NCI-H226 (cell line): ENCODE results near the gene SST.
"Not testable (repeated sequence)": the region's sequence is repeated elsewhere in the genome, so short reads cannot be mapped to it uniquely, and the experiment has no call there.

Experiments
- DNase-seq: peaks from one replicate; pipeline ENCODE4 v3.0.0-alpha.2; 2015

SST gene

DNA sequence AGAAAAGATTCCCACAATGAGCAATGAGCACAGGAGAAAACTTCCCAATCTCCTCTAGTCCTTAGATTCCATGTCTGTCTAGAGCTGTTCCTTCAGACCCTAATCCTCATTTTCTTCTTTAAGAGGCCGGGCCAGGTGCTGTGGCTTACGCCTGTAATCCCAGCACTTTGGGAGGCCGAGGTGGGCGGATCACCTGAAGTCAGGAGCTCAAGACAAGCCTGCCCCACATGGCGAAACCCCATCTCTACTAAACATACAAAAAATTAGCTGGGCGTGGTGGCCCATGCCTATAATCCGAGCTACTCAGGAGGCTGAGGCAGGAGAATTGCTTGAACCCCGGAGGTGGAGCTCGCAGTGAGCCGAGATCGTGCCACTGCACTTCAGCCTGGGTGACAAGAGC lies 11.6 kb upstream of the SST start:
- DNase-seq = not testable (repeated sequence)

DNA sequence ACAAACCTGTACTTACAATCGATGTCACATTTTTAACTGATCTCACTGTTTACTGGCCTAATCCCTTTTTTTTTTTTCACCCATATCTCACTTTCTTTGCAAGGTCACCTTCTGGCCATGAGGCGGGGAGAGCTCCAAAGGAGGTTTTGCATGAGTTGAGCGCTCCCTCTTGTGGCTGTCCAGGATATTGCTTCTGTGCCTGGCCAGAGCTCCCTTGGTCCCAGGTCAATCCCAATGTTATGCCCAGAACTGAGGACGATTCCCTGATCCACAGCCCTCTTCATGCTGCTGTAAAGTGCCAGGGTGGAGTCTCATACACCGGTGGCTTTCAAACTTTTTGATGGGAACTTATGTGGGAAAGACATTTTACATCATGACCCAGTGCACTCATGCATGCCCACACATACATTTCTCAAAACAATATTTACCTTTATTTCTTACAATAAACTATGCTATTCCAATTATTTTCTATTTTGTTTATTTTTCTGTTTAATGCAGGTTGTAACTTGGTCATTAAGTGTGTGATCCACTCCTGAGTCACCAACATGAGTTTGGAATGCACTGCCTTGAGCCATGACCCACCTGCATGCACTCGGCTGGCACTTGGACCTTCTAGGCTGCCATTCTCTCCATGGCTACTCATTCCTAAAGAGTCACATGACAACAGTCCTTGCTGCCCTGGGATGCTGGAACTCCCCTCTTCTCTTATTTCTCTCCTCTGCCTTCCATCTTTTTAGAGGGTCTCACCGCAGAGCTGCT lies 9.6 kb upstream of the SST start:
- peak; percentile 54 for DNase-seq

DNA sequence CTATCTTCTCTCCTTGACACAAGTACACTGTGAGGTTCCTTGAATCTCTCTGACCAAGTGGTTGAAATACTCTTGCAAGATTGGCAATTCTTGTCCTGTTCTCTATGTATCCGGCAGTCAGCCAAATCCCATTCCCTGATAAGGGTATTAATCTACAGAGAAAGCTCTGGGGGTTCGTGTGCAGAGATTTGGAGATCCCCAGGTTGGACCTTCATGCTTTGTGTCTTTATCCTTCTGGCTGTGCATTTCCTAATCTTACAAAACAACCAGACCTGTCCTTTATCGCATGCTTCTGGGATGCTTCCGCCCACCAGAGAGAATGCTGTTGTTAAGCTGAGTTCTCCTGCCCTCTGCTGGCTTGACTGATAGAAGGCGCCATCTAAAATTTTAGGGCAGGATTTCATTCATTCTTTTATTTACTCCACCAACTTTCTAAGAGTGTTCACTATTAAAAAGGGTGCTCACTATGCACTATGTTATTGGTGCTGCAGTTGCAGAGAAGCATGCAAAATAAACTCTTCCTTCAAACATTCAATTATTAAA lies 8.6 kb upstream of the SST start:
- DNase-seq = peak; percentile 54

DNA sequence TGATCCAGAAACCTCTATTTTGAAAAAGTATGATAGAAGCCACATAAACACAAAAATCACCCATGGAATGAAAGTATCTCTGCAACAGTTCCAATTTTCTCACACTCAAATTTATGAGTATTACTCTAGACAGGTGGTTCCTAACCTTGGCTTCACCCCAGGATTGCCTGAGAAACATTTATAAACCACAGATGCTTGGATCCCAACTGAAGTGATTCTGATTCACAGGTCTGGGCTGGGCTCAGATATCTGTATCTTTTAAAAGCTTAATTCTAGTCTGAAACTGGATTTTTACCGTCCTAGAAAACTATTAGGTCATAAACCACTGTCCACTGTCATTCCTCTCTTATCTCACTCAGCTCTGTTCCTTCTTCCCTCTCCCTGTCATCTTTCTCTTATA lies 7.4 kb upstream of the SST start:
- DNase-seq = peak; percentile 60

DNA sequence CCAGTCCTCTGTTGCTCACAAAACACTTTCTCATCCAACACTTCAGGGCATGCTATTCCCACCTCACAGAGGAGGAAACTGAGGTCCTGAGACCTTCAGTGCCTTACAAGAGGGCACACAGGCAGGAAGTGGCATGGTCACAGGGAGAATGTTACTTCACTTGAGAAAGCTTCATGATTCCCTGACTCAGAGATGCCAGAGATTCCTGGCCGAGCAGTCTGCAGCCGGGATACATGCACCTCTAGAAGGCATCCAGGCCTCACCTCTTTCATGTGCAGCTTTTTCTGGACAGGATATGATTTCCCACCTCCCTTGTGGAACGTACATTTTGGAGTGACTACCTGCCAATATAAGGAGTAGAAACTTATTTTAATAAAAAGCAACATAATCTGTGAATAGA lies 2.8 kb upstream of the SST start:
- peak; percentile 33 for DNase-seq

DNA sequence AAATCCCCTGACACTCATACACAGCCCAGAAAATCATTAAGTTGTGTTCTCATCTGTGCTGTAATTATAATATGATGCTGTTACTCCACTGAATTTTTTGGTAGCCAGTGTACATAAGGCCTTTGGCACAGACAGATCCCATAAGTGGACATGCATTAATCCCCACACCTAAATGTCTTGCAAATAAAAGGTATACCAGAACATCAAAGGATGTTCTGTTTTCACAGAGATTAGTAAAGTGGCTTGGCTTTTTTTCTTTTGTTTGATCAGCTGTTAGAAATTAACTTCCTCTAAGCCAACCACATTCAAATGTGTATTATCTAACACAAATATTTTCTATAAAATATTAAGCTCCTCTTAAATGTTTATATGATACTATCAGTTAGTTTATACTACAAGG lies 2.7 kb downstream of the SST start:
- no peak for DNase-seq

DNA sequence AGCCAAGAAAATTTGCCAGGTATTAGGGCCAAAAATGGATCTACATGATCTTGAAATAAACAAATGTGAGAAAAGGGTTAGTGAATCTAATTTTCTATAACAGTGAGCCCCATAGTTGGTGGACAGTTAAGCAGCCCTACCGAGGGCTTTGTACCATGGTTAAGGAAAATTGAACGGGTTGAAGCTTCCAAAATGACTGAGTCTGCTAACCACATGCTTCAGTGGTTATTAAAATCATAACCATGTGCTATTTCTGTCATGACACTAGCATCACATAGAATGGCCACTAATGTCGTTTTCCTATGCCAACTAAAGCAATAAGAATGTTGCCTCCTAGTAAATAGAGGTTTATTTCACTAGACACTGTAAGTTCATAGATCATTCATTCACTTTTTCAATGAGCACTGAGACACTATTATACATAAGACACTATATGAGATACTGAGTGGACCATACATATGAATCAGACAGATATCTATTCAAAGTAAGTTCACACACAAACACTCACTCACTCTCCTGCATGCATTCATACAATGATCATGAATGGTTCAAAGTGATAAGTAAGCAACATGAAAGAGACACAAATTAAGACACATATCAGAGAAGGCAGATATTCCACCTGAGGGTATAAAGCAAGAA lies 4.3 kb downstream of the SST start:
- no peak for DNase-seq

DNA sequence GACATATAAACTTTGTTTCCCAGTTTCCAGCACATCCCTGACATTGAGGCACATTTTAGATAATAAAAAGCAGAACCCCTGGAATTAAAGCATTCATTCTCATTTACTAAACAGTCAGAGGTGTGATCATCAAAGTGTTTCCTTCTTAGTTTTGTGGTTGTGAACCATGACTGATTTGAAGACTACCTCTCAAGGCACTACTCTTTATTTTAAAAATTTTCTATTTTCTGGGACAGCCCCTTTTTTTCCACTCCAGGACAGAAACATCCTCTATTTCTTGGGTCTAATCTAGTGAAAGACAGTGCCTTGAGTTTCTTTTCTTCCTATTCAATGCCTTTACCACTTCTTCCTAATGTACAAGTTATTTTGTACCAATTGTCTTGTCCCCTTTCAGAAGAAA lies 5.2 kb downstream of the SST start:
- no peak for DNase-seq

DNA sequence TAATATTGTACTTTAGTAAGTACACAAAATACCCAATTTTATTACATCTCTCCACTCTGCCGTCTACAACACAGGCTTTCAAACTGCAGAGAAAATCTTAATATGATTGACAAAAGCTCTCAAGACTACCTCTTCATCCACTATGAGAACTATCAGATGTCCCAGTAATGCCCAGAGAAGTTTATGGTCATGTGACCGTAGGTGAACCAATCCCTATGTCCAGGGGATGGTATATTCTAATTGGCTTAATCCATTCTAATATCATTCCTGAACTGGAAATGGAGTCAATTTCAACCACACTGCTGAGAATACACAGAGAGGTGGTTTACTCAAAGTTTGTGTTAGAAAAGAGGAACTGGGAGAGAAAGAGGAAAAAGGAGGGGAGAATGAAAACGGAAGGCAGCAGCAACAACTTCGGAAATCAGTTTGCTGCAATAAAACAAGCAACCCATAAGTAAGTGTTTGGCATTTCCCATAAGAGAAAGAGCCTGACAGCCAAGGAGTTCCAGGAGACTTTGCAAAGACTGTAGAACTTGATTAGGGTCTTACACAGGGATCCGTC lies 7.3 kb downstream of the SST start:
- DNase-seq = no peak

DNA sequence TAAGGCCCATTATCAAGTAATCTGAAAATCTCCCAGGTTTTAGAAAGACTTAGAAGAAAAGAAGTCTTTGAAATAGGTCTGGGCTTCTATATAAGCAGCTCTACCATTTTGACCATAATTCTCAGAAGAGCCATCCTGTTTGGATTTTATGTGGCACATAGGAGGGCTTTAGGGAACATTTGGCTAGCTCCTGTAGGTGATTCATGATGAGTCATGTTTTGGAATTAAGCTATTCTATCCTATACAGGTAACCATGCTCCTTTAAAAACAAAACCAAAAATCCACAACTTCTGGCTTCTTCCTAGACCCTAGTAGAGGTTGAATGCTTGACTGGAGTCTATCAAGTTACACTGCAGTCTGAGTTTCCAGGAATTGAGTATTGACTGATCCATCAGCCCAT lies 8.9 kb downstream of the SST start:
- no peak for DNase-seq

DNA sequence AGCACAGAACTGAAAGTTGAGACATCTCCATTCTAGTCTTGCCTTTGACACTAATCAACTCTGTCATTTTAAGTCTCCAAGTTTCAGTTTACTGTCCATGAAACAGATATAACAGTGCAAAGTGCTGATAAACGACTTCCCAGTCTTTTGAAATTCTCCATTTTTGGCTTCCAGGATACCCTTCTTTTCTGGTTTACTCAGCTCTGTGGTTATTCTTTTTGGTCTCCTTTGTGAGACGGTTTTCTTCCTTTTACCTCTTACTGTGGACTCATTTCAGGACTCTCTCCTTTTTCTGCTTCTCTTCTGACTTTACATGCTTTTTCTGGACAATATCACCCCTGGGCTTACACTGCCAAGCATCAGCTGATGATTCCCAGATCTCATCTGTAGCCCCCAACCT lies 18.9 kb downstream of the SST start:
- no peak for DNase-seq

DNA sequence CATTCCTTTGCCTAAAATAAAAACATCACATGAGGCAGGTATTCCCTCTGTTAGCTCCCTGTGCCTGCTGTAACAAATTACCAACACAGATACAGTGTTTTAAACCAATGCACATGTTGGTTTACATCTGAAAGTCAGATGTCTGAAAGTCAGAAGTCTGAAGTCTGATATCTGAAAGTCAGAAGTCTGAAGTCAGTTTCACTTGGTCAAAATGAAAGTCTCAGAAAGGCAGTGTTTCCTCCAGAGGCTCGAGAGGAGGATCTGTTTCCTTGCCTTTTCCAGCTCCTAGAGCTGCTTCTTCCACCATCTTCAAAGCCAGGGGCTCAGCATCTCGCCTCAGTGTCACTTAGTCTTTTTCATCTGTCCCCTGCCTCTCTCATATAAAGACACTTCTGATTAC lies 22.0 kb downstream of the SST start:
- DNase-seq = no peak

DNA sequence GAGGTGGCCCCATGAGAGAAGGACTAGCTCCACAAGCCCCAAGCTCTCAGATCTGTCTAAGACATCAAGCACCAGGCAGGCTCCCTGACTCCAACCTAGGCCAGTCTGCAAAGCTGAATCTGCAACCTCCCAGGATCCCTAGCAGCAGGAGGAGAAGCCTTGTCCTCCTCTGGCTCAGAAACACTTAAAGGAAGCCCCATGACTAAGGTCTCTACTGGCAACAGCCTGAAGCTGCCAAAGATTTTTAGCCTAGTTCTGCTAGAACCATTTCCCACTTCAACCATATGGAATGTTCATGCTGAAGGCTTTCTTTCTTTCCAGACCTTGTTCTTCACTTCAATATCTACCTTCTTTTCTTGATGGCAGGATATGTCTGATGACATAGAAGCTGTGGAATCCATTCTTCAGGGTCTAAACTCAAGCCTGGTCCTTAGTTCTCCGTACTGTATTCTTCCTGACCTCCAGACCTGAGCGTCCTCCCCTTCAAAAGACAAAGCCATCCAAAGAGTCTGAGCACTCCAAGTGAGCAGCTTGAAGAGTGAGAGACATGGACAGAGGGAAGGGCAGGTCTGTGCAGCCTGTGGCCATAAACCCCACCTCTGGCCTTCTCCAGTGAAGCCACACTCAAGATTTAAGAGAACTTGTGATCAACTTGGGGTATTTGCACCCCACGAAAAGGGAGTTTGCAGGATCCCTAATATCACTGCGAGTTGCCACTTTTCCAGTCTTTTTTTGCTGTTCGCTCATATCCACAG lies 23.1 kb downstream of the SST start:
- no peak for DNase-seq

DNA sequence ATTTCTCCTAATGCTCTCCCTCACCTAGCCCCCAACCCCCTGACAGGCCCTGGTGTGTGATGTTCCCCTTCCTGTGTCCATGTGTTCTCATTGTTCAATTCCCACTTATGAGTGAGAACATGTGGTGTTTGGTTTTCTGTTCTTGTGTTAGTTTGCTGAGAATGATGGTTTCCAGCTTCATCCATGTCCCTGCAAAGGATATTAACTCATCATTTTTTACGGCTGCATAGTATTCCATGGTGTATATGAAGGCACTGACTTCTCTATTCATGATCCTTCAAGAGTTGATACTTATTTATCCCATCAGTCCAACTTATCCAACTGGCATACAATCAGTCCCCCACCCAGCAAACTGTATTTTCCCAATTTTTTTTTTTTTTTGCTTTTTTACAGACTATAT lies 24.8 kb downstream of the SST start:
- DNase-seq = not testable (repeated sequence)

DNA sequence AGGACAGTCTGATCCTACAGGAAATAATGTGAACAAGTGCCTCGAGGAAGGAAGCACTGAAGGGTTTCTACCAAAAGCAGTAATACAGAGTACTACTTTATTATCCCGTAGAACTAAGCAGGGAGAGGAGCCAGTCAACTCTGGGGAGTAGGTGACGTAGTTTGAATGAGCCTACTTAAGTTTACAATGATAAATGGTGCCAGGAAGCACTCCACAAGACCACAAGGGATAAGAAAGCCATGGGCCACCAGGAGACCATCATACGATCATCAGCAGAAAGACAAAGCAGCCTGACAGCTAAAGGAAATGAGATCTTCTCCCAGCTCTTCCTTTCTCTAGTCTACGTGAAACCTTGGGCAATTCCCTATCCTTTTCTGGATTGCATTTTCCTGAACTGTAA lies 27.3 kb downstream of the SST start:
- no peak for DNase-seq

DNA sequence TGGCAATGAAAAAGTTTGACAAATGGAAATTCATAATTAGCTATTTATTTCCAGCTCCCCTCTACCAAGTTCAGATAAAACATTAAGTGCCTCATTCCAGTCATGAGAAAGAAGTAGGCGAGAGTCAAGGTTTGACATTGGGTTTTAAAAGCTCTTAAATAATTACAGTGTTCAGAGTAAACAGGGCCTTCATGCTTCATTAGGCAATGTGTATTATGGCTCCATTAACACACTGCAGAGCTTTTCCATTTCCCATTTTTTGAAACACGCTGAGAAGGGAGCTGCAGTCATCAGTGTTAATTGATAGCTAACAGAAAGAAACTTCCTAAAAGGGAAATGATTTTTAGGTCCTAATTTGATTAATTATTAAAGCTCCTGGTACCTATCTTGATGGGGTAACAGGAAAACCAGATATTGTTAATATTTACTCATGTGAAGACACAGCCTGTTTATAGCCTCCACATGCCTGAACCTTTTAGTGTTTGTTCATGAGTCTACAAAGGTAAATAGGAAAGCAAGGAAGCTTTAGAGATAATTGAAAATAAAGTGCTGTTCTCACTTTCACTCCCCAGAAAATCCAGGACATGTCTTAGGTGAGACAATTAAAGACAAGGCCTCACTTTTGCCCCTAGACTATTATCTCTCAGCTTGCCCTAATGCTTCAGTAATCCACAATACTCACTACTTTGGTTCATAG lies 28.7 kb downstream of the SST start:
- no peak for DNase-seq

DNA sequence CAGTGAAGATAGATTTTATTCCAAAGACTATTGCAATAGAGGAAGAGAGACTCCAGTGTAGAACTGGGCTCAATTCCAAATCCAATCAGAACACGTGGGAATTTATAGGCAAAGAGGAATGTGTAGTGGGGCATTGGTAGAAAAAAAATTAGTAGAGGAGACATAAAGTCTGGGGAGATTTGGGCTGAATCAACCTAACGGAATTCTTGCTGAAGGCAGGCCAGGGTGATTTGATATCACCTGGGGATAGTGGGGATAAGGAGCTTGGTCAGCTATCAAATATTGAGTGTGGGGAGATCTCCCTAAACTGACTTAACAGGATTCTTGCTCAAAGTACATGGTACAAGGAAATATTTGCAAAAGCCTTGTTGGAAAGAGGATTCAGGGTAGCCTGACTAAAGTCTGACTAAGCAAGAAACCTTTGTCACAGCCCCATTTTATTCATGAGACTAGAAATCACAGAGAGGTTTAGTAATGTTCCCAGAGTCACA lies 29.6 kb downstream of the SST start:
- DNase-seq = peak; percentile 55

DNA sequence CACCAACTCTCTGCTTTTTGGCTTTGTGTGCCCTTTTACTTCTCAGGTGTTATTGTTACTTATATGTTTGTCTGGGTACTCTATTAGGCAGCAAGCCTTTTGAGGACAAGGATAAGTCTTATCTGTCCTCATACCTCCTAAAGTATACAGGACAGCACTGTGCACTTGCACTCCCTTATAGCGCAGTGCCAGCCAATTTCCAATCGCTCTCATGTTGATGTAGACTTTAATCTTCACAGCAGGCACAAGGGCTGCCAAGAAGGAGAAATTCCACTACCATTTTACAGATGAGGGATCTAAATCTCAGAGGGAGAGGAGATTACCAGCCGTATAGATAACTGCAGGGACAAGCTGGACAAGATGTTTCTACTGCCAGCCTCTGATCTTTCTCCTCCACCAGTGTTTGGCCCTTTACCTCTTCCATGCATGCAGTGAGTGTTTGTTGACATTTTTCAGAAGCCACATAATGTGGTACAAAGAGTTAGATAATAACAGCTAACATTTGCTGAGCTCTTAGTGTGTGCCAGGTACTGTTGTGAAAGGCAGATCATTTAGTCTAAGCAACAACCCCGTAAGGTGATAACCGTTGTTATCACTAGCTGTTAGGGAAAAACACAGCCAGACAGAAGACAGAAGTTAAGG lies 30.1 kb downstream of the SST start:
- no peak for DNase-seq

DNA sequence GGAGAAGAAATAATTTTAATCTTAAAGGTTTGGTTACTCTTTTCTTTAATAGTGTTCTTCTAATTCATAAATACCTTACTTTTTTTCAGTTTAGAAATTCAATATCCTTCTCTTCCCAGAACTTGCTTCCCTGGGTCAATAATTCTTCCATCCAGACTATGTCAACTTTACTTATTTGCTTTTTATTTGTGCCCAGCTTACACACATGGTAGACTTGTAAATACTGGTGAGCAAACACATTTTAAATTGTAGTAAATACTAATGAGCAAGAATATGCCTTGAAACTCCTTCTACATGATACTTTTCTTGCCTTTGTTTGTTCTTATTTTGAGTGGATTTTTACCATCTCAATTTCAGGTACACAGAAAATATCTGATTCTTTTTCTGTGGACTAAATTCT lies 33.7 kb downstream of the SST start:
- DNase-seq = no peak

DNA sequence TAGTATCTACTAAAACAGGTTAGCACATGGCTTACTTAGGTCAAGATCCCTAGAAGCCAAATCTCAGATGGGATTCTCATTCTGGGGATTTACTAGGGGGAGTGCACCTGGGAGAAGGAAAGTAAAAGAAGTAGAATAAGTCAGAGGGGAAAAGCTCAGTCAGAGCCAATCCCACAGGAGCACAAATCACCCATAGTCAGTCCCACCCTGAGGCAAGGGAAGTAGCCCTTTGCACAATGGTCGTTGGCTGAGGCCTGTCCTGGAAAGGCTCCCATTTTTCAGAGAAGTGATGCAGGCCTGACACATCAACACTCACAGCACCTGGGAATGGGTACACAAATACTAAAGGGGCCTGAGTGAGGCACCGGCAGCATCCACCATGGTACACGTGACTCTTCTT lies 39.8 kb downstream of the SST start:
- peak; percentile 26 for DNase-seq

DNA sequence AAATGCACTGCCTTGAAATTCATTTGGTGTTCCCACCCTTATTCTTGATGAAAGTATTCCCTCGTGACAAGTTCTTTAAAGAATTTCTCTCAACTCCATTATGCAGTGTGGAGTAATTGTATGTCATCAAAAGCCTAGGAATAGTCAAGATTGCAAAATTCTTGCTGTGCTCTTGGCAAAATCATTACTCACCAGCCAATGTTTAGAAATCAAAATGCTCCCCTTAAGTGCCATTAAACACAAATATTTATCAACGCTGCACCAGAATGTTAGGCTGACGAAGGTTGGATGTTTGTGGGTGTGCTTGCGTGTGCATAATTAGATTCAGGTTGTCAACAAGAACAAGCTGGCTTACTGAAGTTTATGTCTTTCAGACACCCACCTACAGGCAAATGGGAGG lies 40.5 kb downstream of the SST start:
- DNase-seq = peak; percentile 26

DNA sequence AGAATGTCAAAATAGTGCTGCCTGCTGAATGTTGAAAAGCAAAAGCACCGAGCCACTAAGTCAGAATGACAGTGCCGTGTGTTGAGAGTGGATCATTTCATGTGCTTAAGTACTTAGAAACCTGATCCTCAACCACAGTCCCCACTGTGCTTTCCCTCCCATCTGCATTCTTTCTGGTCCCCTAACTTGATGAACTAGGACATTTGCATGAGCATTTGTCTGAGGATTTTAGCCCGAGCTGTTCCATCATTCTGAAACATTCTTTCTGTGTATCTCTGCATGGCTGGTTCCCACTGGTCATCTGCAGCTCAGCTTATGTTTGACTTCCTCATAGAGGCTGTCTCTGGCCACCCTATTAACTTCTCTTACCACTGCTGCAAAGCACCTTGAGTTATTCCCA lies 42.0 kb downstream of the SST start:
- no peak for DNase-seq
